ENCODE data around the gene INPP4B.

Gene INPP4B

DNA sequence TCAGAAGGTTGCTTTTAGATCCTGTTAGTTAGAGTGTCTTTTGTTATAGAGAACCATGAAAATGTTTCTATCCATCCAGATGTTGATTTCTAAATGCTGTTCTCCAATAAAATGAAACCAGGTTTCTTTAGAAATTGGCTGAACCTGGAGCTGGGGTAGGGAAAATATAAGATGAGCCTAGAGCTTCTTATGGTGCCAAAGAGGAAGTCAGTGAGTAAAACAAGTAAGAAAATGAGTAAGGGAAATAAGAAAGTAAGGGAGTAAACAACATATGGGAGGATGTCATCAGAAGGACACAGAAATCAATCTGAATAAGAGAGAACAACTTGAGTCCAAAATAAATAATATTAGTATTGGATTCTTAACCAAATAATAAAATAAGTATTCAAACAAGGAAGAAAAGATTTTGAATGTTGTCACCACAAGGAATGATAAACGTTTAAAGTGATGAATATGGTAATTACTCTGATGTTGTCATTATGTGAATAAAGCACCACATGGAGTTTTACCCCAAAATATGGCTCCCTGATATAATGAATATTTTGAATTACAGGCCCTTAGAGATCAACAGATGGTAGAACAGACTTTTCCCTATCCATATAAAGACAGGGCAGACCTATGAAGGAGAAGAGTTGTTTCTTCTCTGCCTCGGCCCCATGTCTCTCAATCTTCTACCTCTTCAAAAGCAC lies 703.6 kb downstream of the INPP4B start:
- no peak for DNase-seq (ENCODE audit: low spot score)
- in situ Hi-C loops (cut with MboI; ENCODE audit: low sequenced_read_pairs, unreplicated experiment) = no loop called here
- TF ChIP-seq, protein P1, sequence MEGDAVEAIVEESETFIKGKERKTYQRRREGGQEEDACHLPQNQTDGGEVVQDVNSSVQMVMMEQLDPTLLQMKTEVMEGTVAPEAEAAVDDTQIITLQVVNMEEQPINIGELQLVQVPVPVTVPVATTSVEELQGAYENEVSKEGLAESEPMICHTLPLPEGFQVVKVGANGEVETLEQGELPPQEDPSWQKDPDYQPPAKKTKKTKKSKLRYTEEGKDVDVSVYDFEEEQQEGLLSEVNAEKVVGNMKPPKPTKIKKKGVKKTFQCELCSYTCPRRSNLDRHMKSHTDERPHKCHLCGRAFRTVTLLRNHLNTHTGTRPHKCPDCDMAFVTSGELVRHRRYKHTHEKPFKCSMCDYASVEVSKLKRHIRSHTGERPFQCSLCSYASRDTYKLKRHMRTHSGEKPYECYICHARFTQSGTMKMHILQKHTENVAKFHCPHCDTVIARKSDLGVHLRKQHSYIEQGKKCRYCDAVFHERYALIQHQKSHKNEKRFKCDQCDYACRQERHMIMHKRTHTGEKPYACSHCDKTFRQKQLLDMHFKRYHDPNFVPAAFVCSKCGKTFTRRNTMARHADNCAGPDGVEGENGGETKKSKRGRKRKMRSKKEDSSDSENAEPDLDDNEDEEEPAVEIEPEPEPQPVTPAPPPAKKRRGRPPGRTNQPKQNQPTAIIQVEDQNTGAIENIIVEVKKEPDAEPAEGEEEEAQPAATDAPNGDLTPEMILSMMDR (IDR thresholded peaks at IDR 0.05; ENCODE audit: borderline replicate concordance, control extremely low read depth, extremely low read depth, insufficient read depth, missing control alignments) = no peak

DNA sequence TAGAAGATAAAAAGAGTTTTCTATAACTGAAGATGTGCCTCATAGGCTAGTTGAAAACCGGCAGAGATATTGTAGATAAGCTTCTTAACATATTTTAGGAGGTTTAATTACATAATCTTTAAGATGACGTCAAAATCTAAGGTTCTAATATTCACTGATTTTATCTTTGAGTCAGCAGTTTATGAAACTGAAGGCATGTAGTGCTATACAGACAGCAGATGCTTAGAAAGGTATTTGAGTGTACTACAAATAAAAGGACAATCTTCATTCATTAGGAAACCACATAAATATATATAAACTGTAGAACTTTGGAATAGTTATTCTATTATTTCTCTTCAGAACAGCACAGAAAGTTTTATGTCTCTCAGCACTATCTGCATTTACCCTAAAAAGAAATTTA lies 704.9 kb downstream of the INPP4B start:
- TF ChIP-seq, protein P1 (IDR thresholded peaks at IDR 0.05; ENCODE audit: borderline replicate concordance, control extremely low read depth, extremely low read depth, insufficient read depth, missing control alignments) = no peak
- in situ Hi-C loops (cut with MboI; ENCODE audit: low sequenced_read_pairs, unreplicated experiment) = no loop called here
- no peak for DNase-seq (ENCODE audit: low spot score)

DNA sequence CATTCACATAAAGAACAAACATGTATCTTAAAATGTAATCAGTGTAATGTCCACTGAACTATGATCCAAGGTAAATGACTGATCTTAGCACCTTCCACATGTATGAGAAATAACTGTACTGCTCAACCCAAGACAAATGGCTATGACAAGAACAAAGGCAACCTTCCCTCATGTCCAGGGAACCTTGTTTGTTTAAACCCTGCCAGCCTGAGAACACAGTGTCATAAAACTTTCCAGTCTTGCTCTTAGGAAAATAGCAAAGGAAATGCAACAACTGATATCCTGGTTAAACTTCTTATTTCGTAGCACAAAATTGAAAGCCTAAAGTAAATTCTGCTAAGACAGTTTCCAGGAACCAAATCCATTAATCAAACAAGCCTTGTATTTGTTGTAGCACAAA lies 715.4 kb downstream of the INPP4B start:
- DNase-seq (ENCODE audit: low spot score) = no peak
- in situ Hi-C loops (cut with MboI; ENCODE audit: low sequenced_read_pairs, unreplicated experiment) = no loop called here
- TF ChIP-seq, protein P1 (IDR thresholded peaks at IDR 0.05; ENCODE audit: borderline replicate concordance, control extremely low read depth, extremely low read depth, insufficient read depth, missing control alignments) = no peak

DNA sequence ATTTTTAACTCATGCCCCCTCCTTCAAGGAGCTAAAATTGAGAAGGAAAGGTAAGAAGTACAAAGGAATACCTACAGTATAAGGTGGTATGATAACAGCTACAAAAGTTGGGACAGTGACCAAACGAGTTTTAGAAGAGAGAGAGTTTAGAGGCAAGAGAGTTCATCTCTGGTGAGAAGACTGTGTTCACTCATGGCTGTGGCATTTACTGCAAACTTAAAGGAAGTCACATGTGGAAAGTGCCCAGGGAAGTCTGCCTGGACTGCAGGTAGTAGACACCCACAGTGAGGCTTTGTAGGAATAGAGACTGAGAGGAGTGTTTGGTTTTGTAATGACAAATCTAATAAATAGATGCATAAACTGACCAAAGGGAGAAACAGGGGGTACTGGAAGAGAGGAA lies 716.2 kb downstream of the INPP4B start:
- in situ Hi-C loops (cut with MboI; ENCODE audit: low sequenced_read_pairs, unreplicated experiment) = no loop called here

DNA sequence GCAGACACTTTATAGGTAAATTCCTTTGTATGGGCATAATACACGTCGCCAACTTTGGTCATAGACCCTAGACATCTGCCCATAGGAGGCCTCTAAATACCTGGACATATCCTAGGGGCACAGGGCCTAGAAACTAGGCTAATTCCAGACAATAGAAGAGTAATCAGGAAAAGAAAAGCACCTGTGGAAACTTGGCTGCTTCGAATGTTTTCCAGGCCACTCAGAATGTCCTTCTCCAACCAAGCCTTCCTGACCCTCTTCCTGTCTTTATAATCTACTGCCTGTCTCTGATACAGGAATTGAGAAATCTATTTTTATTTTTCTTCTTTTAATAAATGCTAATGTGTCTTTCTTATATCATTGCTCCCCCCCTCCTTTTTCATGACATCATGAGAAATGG lies 716.6 kb downstream of the INPP4B start:
- DNase-seq (ENCODE audit: low spot score) = no peak
- in situ Hi-C loops (cut with MboI; ENCODE audit: low sequenced_read_pairs, unreplicated experiment) = no loop called here
- TF ChIP-seq, protein P1 (IDR thresholded peaks at IDR 0.05; ENCODE audit: borderline replicate concordance, control extremely low read depth, extremely low read depth, insufficient read depth, missing control alignments) = no peak

More for the DNA sequence above, 716.2 kb downstream of the INPP4B start:
- DNase-seq (ENCODE audit: low spot score) = no peak
- TF ChIP-seq, protein P1 (IDR thresholded peaks at IDR 0.05; ENCODE audit: borderline replicate concordance, control extremely low read depth, extremely low read depth, insufficient read depth, missing control alignments) = no peak

DNA sequence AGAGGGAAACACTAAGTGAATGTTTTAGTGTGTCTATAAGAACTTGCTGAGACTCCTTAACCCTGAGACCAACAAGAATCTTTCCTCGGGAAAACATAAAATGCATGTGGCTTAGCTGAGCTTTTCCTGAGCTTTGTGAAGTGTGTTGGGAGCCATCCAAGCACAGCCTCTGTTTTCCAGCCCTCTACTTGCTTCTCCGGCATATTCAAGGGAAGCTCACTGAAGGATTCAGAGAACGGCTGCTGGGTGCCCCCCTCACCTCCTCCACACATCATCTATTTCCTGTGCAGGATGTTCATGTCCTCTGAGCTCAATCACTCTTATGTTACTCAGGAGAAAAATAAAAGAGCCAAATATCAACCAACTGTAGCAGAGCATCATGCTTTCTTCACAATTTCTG lies 717.6 kb downstream of the INPP4B start:
- TF ChIP-seq, protein P1 (IDR thresholded peaks at IDR 0.05; ENCODE audit: borderline replicate concordance, control extremely low read depth, extremely low read depth, insufficient read depth, missing control alignments) = no peak
- no peak for DNase-seq (ENCODE audit: low spot score)
- in situ Hi-C loops (cut with MboI; ENCODE audit: low sequenced_read_pairs, unreplicated experiment) = no loop called here
